OCI-LY7 (cell line): Measurements from ENCODE around the gene PEX5L. TPM values are rescaled to one million over a fixed set of nuclear protein-coding genes. Genes with fewer than 3 reads are reported as not detected.

Experiments used
- BruUV-seq: library from RNA; stranded (reverse); fragments of 400-500 nt; replicated peaks from 2 replicates; lab custom pipeline; 2021; lab: Mats Ljungman, UMichigan
- CTCF ChIA-PET: fragments of 300-600 bp; sonication (Branson Sonifier 250); formaldehyde crosslinking; loops from one replicate; lab custom pipeline; 2022; ENCODE audit warnings: antibody characterized with exemption; ENCODE audit not compliant: unreplicated experiment; lab: Charles Lee
- POLR2A ChIA-PET: fragments of 300-600 bp; sonication (Branson Sonifier 250); formaldehyde crosslinking; loops from one replicate; lab custom pipeline; 2022; ENCODE audit warnings: antibody characterized with exemption; lab: Charles Lee
- DNase-seq: peaks from one replicate; pipeline ENCODE4 v3.0.0-alpha.2; 2015; ENCODE audit warnings: low spot score
- H2AFZ ChIP-seq: fragments of 200-600 bp; sonication (generic), shearing (Covaris generic); 2 replicates; pipeline ENCODE4 v1.6.1; 2014; ENCODE audit warnings: mild to moderate bottlenecking, antibody characterized with exemption, low read length, moderate library complexity
- H3K27ac ChIP-seq: fragments of 200-600 bp; sonication (generic); 2 replicates; pipeline ENCODE4 v1.5.1; 2014; ENCODE audit warnings: mixed run types, low read depth, mild to moderate bottlenecking, moderate library complexity, low read length, inconsistent platforms; ENCODE audit not compliant: poor library complexity, severe bottlenecking
- H3K36me3 ChIP-seq: fragments of 200-600 bp; sonication (generic); 2 replicates; pipeline ENCODE4 v1.6.1; 2014; ENCODE audit warnings: mild to moderate bottlenecking, antibody characterized with exemption, low read length, moderate library complexity, mixed read lengths; ENCODE audit not compliant: insufficient read depth
- H3K4me1 ChIP-seq: fragments of 200-600 bp; sonication (generic); 2 replicates; pipeline ENCODE4 v1.5.1; 2014; ENCODE audit warnings: mild to moderate bottlenecking, low read length; ENCODE audit not compliant: insufficient read depth, poor library complexity, severe bottlenecking
- H3K4me2 ChIP-seq: fragments of 200-600 bp; sonication (generic); 2 replicates; pipeline ENCODE4 v1.6.1; 2014; ENCODE audit warnings: mild to moderate bottlenecking, low read length
- H3K4me3 ChIP-seq: fragments of 200-600 bp; sonication (generic); 2 replicates; pipeline ENCODE4 v1.5.1; 2014; ENCODE audit warnings: mild to moderate bottlenecking, low read depth, low read length; ENCODE audit not compliant: poor library complexity, severe bottlenecking
- H3K79me2 ChIP-seq: fragments of 200-600 bp; sonication (generic); 2 replicates; pipeline ENCODE4 v1.6.1; 2016; ENCODE audit warnings: low read depth, mild to moderate bottlenecking, low read length, moderate library complexity, mixed read lengths; ENCODE audit not compliant: insufficient read depth
- H3K9me2 ChIP-seq: fragments of 200-600 bp; sonication (generic); 2 replicates; pipeline ENCODE4 v1.6.1; 2016; ENCODE audit warnings: mild to moderate bottlenecking, low read length, mixed read lengths; ENCODE audit not compliant: insufficient read depth
- H3K9me3 ChIP-seq: fragments of 200-600 bp; sonication (generic); 2 replicates; pipeline ENCODE4 v1.6.1; 2014; ENCODE audit warnings: mild to moderate bottlenecking, mixed run types, low read length, mixed read lengths
- H4K20me1 ChIP-seq: fragments of 200-600 bp; sonication (generic); 2 replicates; pipeline ENCODE4 v1.6.1; 2014; ENCODE audit warnings: mild to moderate bottlenecking, antibody characterized with exemption, low read length, moderate library complexity, mixed read lengths; ENCODE audit not compliant: insufficient read depth
- CTCF ChIP-seq: fragments of 200-600 bp; sonication (generic); conservative IDR thresholded peaks from 2 replicates; pipeline ENCODE4 v1.5.1; 2014; ENCODE audit warnings: mild to moderate bottlenecking, antibody characterized with exemption, low read length, moderate library complexity, mixed read lengths
- EZH2phosphoT487 ChIP-seq: fragments of 200-600 bp; sonication (generic); IDR thresholded peaks from 2 replicates; pipeline ENCODE4 v1.6.1; 2018; ENCODE audit warnings: low read depth, borderline replicate concordance, mild to moderate bottlenecking, mixed run types, antibody characterized with exemption, low read length, moderate library complexity, mixed read lengths
- intact Hi-C: fragments of 100-400 bp; cut with micrococcal nuclease; formaldehyde crosslinking; loops from one replicate; pipeline ENCODE4 v1.10.0; 2022; ENCODE audit not compliant: unreplicated experiment
- total RNA-seq, 2 experiments: library from RNA; depleted of rRNA in 1 of 2; stranded (reverse); fragments of >200 nt in 1 of 2; shearing (Covaris generic) in 1 of 2; gene quantifications; 2 replicates each; pipeline ENCODE4 v1.2.3, GENCODE V29; 2014 to 2022

Gene PEX5L
- total RNA-seq, 2 experiments from 2014 or later, result not detected

DNA sequence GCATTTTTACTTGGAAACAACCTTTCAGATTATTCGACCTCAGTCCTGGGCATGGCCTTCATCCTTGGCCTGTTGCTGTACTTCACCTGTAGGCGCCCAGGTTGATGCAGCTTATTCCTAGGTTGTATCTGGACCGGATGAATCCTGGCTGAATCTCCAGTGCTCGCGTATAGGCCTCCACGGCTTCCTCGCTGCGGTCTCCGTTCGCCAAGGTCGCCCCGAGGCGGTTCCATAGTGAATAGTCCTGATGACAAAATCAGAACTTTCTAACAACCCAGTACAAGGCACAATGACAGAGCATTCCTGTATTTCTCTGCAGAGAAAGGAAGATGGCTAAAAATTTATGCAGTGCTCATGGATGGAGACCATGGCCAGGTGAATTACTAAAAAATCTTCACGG, 229.1 kb downstream of the PEX5L start:
- no peak overlapping the region for H3K27ac ChIP-seq
- H3K9me2 ChIP-seq, result no peaks in the 10 kb centered on the region
- no peaks in the 10 kb centered on the region for H3K36me3 ChIP-seq
- no peak overlapping the region for H3K4me2 ChIP-seq
- ChIA-PET POLR2A (interaction anchor here (0.7 kb wide), 1 partner anchor 130 kb away, joined by 4 read pairs; no protein-coding TSS in a partner anchor), CTCF (no interaction called here)
- BruUV-seq, result no TSS peak
- H2AFZ ChIP-seq, result no peak overlapping the region
- H4K20me1 ChIP-seq, result no peaks in the 10 kb centered on the region
- TF ChIP-seq EZH2phosphoT487 (no peak), CTCF (no peak)
- DNase-seq, result no peak
- H3K4me3 ChIP-seq, result no peak overlapping the region
- intact Hi-C loops, result no loop called here
- no peaks in the 10 kb centered on the region for H3K79me2 ChIP-seq
- peaks cover 5% of the 10 kb centered on the region for H3K4me1 ChIP-seq
- H3K9me3 ChIP-seq, result no peaks in the 10 kb centered on the region

DNA sequence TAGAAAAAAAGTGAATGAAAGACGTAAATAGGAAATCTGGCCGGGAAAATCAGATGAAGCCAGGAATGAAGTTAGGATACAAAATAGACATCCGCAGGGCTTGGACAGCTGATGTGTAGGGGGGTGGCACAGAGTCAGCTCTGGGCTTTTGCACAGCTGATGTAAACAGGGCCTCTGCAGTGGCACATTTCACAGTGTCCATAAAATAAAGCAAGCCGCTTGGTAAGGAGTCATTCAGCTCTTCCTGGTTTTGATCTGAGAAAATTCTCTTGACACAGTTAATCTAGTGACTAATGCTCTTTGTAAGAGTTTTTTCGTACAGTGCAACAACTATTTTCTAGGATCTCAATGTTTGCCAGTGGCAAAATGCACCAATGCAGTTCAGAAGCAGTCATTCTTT, 230.6 kb downstream of the PEX5L start:
- H2AFZ ChIP-seq, result no peak overlapping the region
- H3K79me2 ChIP-seq, result no peaks in the 10 kb centered on the region
- no peak overlapping the region for H3K4me2 ChIP-seq
- H3K9me2 ChIP-seq, result no peaks in the 10 kb centered on the region
- DNase-seq, result no peak
- H3K9me3 ChIP-seq, result no peaks in the 10 kb centered on the region
- H3K36me3 ChIP-seq, result no peaks in the 10 kb centered on the region
- H3K4me3 ChIP-seq, result no peak overlapping the region
- H3K4me1 ChIP-seq, result peaks cover 1% of the 10 kb centered on the region
- H4K20me1 ChIP-seq, result no peaks in the 10 kb centered on the region
- intact Hi-C loops, result no loop called here
- BruUV-seq, result no TSS peak
- no peak overlapping the region for H3K27ac ChIP-seq
- ChIA-PET CTCF (no interaction called here), POLR2A (interaction anchor here (0.6 kb wide), 1 partner anchor 225 kb away, joined by 4 read pairs; no protein-coding TSS in a partner anchor)
- no peak for TF ChIP-seq CTCF
- no peak for TF ChIP-seq EZH2phosphoT487

DNA sequence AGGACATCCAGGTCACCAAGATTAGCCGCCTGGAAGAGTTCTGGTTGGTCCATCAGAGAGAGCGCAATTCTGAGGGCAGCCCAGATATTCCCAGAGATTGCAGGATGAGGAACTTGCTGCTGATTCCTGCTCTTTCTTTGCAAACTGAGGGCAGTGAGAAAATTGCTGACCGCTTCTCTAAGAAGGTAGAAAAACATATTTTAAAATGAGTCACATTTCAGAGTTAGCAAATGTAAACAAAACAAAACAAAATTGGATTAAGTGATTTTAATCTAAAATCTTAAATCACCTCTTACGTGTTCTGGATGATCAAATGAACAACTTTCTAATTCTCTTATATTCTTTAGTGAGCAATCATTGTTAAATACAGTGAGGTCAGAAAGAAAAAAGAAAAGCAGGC, 234.9 kb downstream of the PEX5L start:
- intact Hi-C loops, result no loop called here
- Histone ChIP-seq H3K9me2 (no peaks in the 10 kb centered on the region), H4K20me1 (no peaks in the 10 kb centered on the region), H3K4me1 (no peaks in the 10 kb centered on the region), H3K4me3 (no peak overlapping the region), H3K27ac (no peak overlapping the region), H3K4me2 (no peak overlapping the region), H3K79me2 (no peaks in the 10 kb centered on the region), H3K36me3 (no peaks in the 10 kb centered on the region), H2AFZ (no peak overlapping the region), H3K9me3 (no peaks in the 10 kb centered on the region)
- no TSS peak for BruUV-seq
- ChIA-PET CTCF (no interaction called here), POLR2A (no interaction called here)
- TF ChIP-seq EZH2phosphoT487, result no peak
- DNase-seq, result no peak
